Left hindlimb (tissue), 1 donor: ENCODE measurements around the gene WWC1.
"Not testable (repeated sequence)": the region's sequence is repeated elsewhere in the genome, so short reads cannot be mapped to it uniquely, and the experiment has no call there.

ENCODE experiments used
- DNase-seq: peaks from one replicate; pipeline ENCODE4 v3.0.0-alpha.2; 2018

The WWC1 gene

DNA sequence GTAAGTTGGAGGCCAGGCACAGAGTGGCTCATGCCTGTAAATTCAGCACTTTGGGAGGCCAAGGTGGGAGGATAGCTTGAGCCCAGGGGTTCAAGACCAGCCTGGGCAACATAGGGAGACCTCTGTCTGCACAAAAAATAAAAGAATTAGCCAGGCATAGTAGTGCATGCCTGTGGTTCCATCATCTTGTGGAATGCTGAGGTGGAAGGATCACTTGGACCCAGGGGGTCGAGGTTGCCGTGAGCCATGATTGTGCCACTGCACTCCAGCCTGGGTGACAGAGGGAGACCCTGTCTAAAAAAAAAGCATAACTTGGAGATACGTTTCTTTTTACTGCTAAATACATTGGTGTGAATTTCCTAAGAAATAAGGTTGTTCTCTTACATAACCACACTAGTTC is 19.1 kb downstream of the WWC1 start:
- DNase-seq = not testable (repeated sequence)

DNA sequence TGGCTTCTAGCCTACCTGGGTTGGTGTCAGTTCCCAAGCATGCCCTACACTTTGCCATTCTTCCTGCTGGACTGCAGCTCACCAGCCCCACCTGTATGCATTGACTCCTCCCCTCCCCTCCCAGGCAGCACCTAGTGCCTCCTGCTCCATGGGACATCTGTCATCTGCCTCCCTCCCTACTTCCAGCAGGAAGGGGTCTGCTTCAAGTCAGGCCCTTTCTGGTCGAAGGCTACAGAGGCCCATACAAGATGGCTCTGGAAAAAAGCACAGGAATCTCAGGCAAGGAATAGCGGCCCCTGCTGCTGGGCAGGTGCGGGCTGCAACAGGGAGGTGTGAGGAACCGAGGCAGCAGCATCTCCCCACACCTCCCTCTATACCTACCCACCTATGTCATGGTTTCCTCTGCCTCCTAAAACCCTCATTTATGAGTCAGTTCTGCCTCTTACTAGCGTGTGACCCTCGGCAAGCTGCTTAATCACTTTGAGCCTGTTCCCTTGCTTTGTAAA is 19.7 kb downstream of the WWC1 start:
- no peak for DNase-seq

DNA sequence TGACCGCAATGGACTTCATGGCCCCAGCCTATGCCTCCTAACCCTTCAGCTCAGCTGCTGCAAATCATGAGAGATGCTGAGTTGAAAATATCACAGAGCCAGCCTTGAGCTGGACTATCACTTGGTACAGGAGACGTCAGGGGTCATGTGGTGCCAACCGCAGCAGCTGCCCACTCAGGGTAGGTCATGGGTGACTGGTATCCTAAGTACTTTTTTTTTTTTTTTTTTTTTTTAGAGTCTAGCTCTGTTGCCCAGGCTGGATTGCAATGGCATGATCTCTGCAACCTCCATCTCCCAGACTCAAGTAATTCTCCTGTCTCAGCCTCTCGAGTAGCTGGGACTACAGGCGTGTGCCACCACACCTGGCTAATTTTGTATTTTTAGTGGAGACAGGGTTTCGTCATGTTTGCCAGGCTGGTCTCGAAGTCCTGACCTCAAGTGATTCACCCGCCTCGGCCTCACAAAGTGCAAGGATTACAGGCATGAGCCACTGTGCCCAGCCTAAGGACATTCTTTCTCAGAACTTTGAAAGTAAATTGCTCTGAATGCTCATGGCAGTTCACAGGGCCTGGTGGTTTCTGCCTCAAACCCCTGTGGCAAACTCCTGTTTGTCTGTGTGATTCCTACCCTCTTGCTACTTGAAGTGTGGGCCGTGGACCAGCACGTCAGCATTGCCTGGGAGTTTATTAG is 21.3 kb downstream of the WWC1 start:
- no peak for DNase-seq

- DNase-seq = no peak
Measured at GRCh38 chr5:168313596-168314204, 22.3 kb downstream of the WWC1 start.

- no peak for DNase-seq
Measured at GRCh38 chr5:168314735-168315411, 23.4 kb downstream of the WWC1 start.

DNA sequence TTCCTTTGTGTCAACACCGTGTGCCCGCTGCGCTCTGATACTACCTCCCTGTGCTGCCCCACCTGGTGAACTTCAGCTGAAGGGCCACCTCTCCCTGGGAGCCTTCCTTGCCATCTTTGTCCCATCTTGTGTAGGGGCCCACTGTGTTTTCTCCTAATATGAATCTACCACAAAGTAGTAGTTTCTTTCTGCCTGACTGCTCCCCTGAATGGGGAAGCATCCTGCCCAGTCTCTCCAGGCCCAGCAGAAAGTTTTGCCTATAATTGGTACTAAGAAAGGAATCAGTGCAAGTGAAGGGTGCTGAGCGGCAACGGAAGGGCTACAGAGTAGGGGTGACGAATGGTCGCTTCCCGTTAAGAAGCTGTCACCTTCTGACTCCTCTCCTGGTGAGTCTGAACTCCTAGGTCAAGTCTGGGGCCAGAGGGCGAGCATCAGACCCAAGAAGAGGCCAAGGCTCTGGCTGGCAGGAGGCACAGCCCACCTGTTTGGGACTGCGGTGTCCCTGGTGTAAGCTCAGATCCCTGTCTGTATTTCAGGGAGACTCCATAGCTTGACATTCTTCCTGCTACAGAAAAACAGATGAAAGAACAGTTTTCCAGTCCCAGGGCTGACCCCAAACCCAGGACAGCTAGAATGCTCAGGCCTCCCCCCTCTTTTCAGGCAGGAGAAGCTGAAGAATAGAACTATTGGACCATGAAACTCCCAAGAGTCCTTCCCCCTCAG is 24.1 kb downstream of the WWC1 start:
- no peak for DNase-seq

- no peak for DNase-seq
Measured at GRCh38 chr5:168316139-168316578, 24.7 kb downstream of the WWC1 start.

GRCh38 chr5:168317096-168317520 is 25.7 kb downstream of the WWC1 start:
- DNase-seq = no peak

GRCh38 chr5:168317521-168318147 is 26.2 kb downstream of the WWC1 start:
- no peak for DNase-seq

- DNase-seq = no peak
Measured at GRCh38 chr5:168318240-168318639, 26.8 kb downstream of the WWC1 start.

DNA sequence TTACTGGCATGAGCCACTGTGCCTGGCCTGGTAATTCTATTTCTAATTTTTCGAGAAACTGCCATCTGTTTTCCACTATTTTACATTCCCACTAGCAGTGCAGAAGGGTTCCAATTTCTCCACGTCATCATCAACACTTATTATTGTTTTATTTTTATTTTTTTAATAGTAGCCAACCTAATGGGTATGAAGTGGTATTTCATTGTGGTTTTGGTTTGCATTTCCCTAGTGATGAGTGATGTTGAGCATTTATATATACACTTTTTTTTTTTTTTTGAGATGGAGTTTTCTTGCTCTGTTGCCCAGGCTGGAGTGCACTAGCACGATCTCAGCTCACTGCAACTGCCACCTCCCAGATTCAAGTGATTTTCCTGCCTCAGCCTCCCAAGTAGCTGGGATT is 28.3 kb downstream of the WWC1 start:
- DNase-seq = no peak

- DNase-seq = no peak
Measured at GRCh38 chr5:168320805-168321204, 29.4 kb downstream of the WWC1 start.

GRCh38 chr5:168324859-168325630 is 33.6 kb downstream of the WWC1 start:
- DNase-seq = no peak

DNA sequence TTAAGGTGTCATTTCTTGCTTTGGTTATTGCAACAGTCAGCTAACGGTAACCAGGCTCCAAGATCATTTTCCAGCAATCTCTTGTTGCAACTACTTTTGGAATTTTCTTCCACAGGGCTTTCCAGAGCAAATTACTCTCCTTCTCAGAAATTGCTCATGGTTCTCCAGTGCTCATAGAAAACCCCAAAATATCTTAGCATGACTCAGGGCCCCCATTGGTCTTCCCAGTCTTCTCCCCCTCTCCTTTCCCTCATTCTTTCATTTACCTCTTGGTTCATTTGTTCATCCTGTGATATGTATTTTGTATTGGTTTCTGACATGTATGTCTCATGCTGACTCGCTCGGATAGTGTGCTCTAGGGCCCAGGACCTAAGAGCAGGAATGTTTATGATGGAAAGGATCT is 35.6 kb downstream of the WWC1 start:
- no peak for DNase-seq

DNA sequence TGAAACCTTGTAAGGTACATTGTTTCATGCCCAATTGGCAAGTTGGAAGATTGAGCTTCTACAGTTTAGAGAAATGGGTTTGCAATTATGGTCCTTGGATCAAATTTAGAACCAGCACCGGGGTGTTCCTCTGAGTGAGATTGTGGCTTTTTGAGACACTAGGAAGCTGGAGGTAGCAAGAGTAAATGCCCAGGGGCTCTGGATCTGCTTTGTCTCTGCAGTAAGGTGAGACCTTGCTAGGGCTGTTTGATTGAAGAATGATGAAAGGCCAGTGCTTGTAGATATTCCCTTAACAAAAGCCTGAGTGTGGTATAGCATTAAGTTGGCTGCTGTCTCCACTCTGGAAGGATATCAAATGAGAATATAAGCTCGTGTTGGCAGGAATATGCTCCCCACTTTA is 36.0 kb downstream of the WWC1 start:
- DNase-seq = no peak

DNA sequence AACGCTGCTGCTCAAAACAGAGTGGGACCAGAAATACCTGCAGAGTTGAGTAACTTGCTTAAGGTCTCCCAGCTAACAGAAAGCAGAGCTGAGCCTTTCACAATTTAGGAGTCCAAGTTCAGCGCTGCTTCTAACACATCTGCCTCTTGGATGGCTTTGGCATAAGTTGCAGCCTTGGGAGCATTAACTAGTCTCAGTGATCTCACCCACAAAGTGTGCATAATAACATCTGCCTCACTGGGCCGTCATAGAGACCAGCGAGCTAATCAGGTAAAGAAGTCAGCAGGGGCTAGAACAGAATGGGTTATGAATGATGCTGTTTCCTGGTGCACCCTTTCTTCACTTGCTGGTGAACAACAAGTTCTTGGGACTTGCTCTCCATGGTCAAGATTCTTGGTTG is 36.5 kb downstream of the WWC1 start:
- no peak for DNase-seq

DNA sequence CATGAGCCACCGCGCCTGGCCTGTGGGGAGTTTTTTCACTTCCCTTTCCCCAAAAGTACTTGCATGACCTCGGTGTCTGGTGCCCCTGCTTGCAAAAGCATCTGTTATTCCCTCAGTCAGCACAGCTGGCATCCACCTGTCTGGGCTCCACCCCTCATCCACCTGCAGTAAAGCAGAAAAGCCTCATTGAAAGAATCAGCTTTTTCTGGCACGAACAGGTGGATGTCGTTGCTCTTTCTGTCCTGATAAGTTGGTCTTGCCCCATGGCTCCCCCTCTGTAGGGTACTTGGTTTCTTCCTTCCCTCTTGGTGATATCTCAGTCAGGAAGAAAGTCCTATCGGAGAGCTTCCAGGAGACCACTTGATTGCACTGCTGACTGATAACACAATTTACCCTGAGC is 37.4 kb downstream of the WWC1 start:
- no peak for DNase-seq

GRCh38 chr5:168329302-168329701 is 37.9 kb downstream of the WWC1 start:
- DNase-seq = no peak

DNA sequence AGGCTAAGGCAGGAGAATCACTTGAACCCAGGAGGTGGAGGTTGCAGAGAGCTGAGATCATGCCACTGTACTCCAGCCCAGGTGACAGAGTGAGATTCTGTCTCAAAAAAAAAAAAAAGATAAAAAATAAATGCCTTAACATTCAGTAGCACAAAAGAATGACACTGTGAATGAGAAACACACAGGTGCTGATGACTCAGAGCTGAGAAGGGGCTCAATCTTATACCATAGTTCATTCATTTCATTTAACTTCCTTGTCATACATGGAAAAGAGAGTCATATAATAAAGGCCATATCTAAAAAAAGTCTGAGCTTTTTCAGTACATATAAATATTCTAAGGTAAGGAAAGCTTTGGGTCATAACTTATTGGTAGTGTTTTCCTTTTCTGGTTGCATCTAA is 40.6 kb downstream of the WWC1 start:
- DNase-seq = no peak

DNA sequence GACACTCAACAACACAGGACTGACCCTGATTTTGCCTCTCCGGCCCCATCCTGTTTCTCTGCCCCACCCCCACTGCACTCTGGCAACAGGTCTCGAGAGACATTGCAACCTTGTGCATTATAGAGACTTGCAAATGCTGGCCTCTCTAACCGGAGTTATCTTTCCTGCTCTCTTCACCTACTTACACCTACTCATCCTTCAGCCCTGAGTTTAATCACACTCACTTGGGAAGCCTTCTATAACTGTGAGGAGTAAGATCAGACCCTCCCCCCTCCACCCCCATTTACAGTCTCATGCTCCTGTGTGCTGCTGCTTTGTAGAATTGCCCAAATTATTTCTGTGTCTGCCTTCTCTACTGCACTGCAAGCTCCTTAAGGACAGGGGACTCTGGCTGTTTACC is 42.8 kb downstream of the WWC1 start:
- DNase-seq = no peak

- no peak for DNase-seq
Measured at GRCh38 chr5:168334695-168335094, 43.2 kb downstream of the WWC1 start.

DNA sequence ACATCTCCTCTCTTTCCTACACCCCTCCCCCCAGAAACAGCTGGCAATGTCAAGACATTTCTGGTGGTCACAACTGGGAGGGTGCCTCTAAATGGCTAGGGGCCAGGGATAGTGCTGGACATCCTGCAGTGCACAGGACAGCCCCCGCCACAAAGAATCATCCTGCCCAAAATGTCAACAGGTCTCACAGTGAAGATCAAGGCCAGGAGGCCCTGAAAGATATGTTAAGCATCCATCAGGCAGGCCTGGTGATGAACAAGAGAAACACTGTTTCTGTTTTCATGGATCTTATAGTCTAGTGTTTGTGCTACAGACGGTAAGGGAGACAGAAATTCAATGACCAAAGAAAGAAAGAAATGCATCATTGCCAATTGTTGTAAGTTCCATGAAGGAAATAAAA is 45.9 kb downstream of the WWC1 start:
- DNase-seq = no peak
